ENCODE data around the gene HSPA14.
"Not testable (repeated sequence)": the region's sequence is repeated elsewhere in the genome, so short reads cannot be mapped to it uniquely, and the experiment has no call there.

Gene HSPA14

GRCh38 chr10:14880229-14880628, 42.1 kb downstream of the HSPA14 start:
- DNase-seq (ENCODE audit: low read depth in 2 of 2), result no peak

DNA sequence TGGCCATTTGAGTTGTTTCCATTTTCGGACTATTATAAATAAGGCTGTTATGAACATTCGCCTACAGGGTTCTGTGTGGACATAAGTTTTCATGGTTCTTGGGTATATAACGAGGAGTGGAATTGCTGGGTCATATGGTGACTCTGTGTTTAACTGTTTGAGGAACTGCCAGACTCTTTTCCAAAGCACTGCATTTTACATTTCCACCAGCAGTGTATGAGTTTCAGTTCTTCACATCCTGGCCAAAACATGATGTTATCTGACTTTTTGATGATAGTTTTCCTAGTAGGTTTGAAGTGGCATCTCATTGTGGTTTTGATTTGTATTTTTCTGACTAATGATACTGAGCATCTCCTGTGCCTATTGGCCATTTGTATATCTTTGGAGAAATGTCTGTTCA, 46.0 kb downstream of the HSPA14 start:
- DNase-seq (ENCODE audit: low read depth in 2 of 2), result no peak

DNA sequence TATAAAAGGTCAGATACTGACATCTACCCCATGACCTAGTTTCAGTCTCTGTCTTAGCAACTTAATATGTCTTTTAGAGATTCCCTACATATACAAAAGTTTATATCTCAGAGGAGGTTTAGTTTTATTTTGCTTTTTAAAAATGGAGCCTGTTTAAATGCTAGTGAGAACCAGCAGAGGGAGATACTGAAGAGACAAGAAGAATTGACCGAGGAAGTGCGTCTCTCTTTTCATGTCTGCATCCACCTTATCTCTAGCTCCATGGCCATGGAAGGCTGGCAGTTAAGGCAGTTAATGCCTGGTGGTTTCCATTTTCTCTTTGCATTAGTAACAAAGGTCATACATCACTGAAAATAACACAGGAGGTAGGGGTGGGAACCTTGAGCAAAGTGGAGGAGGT, 51.2 kb downstream of the HSPA14 start:
- no peak for DNase-seq (ENCODE audit: low read depth in 2 of 2)

- no peak for DNase-seq (ENCODE audit: low read depth in 2 of 2)
Measured at GRCh38 chr10:14891151-14891550, 53.0 kb downstream of the HSPA14 start.

- no peak for DNase-seq (ENCODE audit: low read depth in 2 of 2)
Measured at GRCh38 chr10:14904316-14904732, 66.2 kb downstream of the HSPA14 start.

- DNase-seq (ENCODE audit: low read depth in 2 of 2), result no peak
Measured at GRCh38 chr10:14904864-14905263, 66.8 kb downstream of the HSPA14 start.

DNA sequence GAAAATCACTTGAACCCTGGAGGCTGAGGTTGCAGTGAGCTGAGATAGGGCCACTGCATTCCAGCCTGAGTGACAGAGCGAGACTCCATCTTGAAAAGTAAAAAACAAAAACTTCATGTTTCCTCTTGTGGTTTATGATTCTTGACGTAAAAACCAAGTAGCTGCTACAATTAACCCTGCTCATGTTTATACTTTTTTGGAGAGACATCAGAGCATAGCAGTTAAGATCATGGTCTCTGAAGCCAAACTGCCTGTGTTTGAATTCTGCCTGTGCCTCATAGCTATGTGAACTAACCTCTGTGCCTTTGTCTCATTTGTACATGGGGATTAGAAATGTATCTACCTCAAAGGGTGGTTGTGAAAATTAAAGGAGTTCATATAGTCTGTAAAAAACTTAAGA, 67.8 kb downstream of the HSPA14 start:
- no peak for DNase-seq (ENCODE audit: low read depth in 2 of 2)

GRCh38 chr10:14906765-14907164, 68.7 kb downstream of the HSPA14 start:
- DNase-seq (ENCODE audit: low read depth in 2 of 2), result no peak

DNA sequence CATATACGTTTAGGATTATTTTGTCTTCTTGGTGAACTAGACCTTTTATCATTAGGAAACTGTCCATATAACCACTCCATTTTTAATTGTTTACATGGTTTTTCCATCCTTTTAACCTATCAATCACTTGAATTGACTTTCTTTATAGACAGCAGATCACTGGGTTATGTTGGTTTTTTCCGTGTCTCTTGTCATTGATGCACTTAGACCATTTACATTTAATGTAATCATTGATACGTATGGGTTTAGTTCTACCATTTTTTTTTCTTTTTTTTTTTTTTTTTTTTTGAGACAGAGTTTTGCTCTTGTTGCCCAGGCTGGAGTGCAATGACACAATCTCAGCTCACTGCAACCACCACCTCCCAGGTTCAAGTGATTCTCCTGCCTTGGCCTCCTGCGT, 69.5 kb downstream of the HSPA14 start:
- not testable (repeated sequence) for DNase-seq (ENCODE audit: low read depth in 2 of 2)

DNA sequence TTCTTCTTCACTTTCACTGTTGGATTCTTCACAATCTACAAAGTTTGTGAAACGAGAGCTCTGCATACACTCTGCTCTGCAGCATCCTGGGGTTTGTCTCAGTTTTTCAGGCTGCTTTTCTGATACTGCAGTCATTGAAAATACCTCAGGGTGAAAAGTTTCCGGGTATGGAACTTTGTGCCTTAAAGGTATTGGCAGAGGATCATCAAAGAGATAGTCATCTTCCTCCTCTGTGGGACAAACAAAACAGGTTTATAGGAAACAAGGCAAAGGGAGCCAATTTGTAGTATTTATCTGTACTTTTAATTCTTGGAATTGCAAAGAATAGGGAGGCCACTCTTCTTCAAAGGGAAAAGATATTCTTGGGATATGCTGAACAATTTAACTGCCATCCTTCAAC, 71.0 kb downstream of the HSPA14 start:
- no peak for DNase-seq (ENCODE audit: low read depth in 2 of 2)

- DNase-seq (ENCODE audit: low read depth in 2 of 2), result no peak
Measured at GRCh38 chr10:14910953-14911352, 72.8 kb downstream of the HSPA14 start.

GRCh38 chr10:14911801-14912200, 73.7 kb downstream of the HSPA14 start:
- DNase-seq (ENCODE audit: low read depth in 2 of 2), result no peak

GRCh38 chr10:14916600-14916999, 78.5 kb downstream of the HSPA14 start:
- no peak for DNase-seq (ENCODE audit: low read depth in 2 of 2)

DNA sequence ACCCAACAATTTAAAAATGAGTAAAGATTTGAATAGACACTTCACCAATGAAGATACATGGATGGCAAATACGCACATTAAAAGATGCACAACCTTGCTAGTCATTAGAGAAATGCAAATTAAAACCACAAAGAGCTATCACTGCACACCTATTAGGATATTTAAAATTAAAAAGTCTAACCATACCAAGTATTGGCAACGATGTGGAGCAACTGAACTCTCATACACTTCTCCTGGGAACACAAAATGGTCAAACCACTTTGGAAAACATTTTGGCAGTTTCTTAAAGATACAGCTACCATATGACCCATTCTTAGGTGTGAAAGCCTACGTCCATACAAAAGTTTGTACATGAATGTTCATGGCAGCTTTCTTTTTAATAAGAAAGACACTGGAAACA, 79.7 kb downstream of the HSPA14 start:
- no peak for DNase-seq (ENCODE audit: low read depth in 2 of 2)

DNA sequence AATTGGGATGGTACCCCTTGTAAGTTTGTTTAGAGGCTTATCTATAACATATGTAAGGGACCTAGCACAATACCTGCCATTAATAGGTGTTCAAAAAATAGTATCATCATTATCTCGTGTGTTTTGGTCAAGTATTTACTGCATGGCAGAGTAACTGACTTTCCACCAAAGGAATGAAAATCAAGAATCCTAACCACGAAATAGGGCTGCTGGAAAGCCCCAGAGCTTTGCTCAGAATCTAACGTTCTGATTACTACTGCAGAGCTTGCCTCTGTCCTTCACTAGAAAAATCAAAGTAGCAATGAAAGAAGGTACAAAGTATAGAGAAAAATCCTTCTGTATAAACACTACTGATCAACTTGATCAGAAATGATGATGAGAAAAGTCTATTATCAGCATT, 80.9 kb downstream of the HSPA14 start:
- no peak for DNase-seq (ENCODE audit: low read depth in 2 of 2)
